HepG2 (cell line): ENCODE results near the gene PDE3B. TPM values are rescaled to one million over a fixed set of nuclear protein-coding genes. Genes with fewer than 3 reads are reported as not detected.

Experiments
- ATAC-seq: fragments of 200-7000 bp; cut with Tn5 transposase; 3 replicates; pipeline ENCODE4 v1.9.1; 2020; ENCODE audit warnings: mild to moderate bottlenecking, moderate library complexity
- BruUV-seq: library from RNA; stranded (reverse); fragments of 400-500 nt; replicated peaks from 2 replicates; lab custom pipeline; 2021; lab: Mats Ljungman, UMichigan
- CTCF ChIA-PET: fragments of 300-600 bp; formaldehyde crosslinking; extraction: SDS; loops from one replicate; lab custom pipeline; 2021; ENCODE audit warnings: low total read pairs, inconsistent platforms, low intra/inter-chr PET ratio; lab: Yijun Ruan, JAX
- POLR2A ChIA-PET: fragments of 350-600 bp; sonication (Branson Sonifier 250); formaldehyde crosslinking; loops from one replicate; lab custom pipeline; 2020; ENCODE audit warnings: antibody characterized with exemption, inconsistent platforms; lab: Yijun Ruan, JAX
- DNase-seq: peaks from one replicate; pipeline ENCODE4 v3.0.0-alpha.2; 2015; ENCODE audit warnings: low spot score
- FAIRE-seq: peaks from 3 replicates; lab custom pipeline; 2011; peaks lifted over from hg19 to GRCh38; lab: Jason Lieb, UNC
- H2AFZ ChIP-seq: one replicate; pipeline ENCODE4 v1.6.1; 2011; ENCODE audit warnings: low read length, inconsistent platforms
- H3K27ac ChIP-seq: fragments of 300-600 bp; 3 replicates; pipeline ENCODE4 v1.8.0; 2011; ENCODE audit warnings: mixed run types, mild to moderate bottlenecking, mixed read lengths, low read length, inconsistent platforms; ENCODE audit not compliant: insufficient read depth; ENCODE audit errors: extremely low read length
- H3K27me3 ChIP-seq, 2 experiments: fragments of 200-600 bp in 1 of 2; 2 replicates in 1 of 2; 3 replicates in 1 of 2; pipeline versions ENCODE4 v1.6.0 to v1.8.0; 2011; ENCODE audit warnings: low read length in 2 of 2, mild to moderate bottlenecking in 2 of 2, moderate library complexity in 2 of 2, inconsistent platforms in 1 of 2; ENCODE audit not compliant: insufficient read depth in 2 of 2, control insufficient read depth in 1 of 2
- H3K36me3 ChIP-seq, 2 experiments: fragments of 200-600 bp in 1 of 2; replicated peaks in 1 of 2; 2 replicates in 1 of 2; 3 replicates in 1 of 2; pipeline versions ENCODE4 v1.5.1 to v1.8.0; 2011; ENCODE audit warnings: low read length in 2 of 2, inconsistent platforms in 1 of 2; ENCODE audit not compliant: insufficient read depth in 2 of 2, control insufficient read depth in 1 of 2
- H3K4me1 ChIP-seq: 2 replicates; pipeline ENCODE4 v1.5.1; 2012; ENCODE audit warnings: low read length, inconsistent platforms; ENCODE audit not compliant: insufficient read depth
- H3K4me2 ChIP-seq: 2 replicates; pipeline ENCODE4 v1.6.0; 2011; ENCODE audit warnings: low read depth, low read length, inconsistent platforms
- H3K4me3 ChIP-seq, 3 experiments: fragments of 200-600 bp in 1 of 3; sonication (generic), shearing (Covaris generic) in 1 of 3; replicated peaks in 1 of 3; 2 replicates each; pipeline ENCODE4 v1.5.1; 2011 to 2016; ENCODE audit warnings: low read length in 3 of 3, inconsistent platforms in 2 of 3, low read depth in 2 of 3, mild to moderate bottlenecking in 2 of 3, control low read depth in 1 of 3, mixed read lengths in 1 of 3; ENCODE audit not compliant: insufficient read depth in 1 of 3
- H3K79me2 ChIP-seq: one replicate; pipeline ENCODE4 v1.6.1; 2011; ENCODE audit warnings: low read length, inconsistent platforms; ENCODE audit not compliant: insufficient read depth
- H3K9ac ChIP-seq: 2 replicates; pipeline ENCODE4 v1.6.0; 2011; ENCODE audit warnings: mild to moderate bottlenecking, low read depth, low read length, inconsistent platforms; ENCODE audit not compliant: insufficient read depth
- H3K9me3 ChIP-seq: 2 replicates; pipeline ENCODE4 v1.5.1; 2012; ENCODE audit warnings: mild to moderate bottlenecking, low read length
- H4K20me1 ChIP-seq: 2 replicates; pipeline ENCODE4 v1.6.0; 2011; ENCODE audit warnings: inconsistent platforms, mild to moderate bottlenecking, low read length, moderate library complexity; ENCODE audit not compliant: insufficient read depth
- ARHGAP35 ChIP-seq: sonication (generic); formaldehyde crosslinking; IDR thresholded peaks from 2 replicates; pipeline ENCODE4 v1.9.0; 2022; ENCODE audit warnings: mild to moderate bottlenecking, inconsistent platforms, moderate library complexity, missing genetic modification reagents, borderline replicate concordance
- KAT2B ChIP-seq: fragments of 150-350 bp; IDR thresholded peaks from 2 replicates; pipeline ENCODE4 v1.6.1; 2014; ENCODE audit warnings: low read depth, low read length, borderline replicate concordance
- MXD3 ChIP-seq: IDR thresholded peaks from 2 replicates; pipeline ENCODE4 v1.6.1; 2016; ENCODE audit warnings: mild to moderate bottlenecking, missing biosample characterization, missing genetic modification reagents
- MZF1 ChIP-seq: sonication (generic); formaldehyde crosslinking; IDR thresholded peaks from 2 replicates; pipeline ENCODE4 v1.8.1; 2023; ENCODE audit warnings: mild to moderate bottlenecking, missing genetic modification reagents, borderline replicate concordance
- NR2F2 ChIP-seq: IDR thresholded peaks from 2 replicates; pipeline ENCODE4 v1.6.1; 2012; ENCODE audit warnings: low read depth, inconsistent platforms, borderline replicate concordance
- TFE3 ChIP-seq: IDR thresholded peaks from 2 replicates; pipeline ENCODE4 v1.6.1; 2016
- ZNF350 ChIP-seq: sonication (generic); formaldehyde crosslinking; IDR thresholded peaks from 2 replicates; pipeline ENCODE4 v1.4.0; 2020; ENCODE audit warnings: mild to moderate bottlenecking, low read depth, missing genetic modification reagents, borderline replicate concordance
- ZSCAN20 ChIP-seq: sonication (generic); formaldehyde crosslinking; IDR thresholded peaks from 2 replicates; pipeline ENCODE4 v1.4.0; 2020; ENCODE audit warnings: missing genetic modification reagents, mild to moderate bottlenecking, borderline replicate concordance
- WGBS: methylation state at CpG from one replicate; pipeline ENCODE4 v1.1.6; 2017; ENCODE audit warnings: low lambda C conversion rate; 5-methylcytosine and 5-hydroxymethylcytosine counted together
- in situ Hi-C: cut with HindIII; loops from 2 replicates; pipeline ENCODE4 v1.10.0; 2017; ENCODE audit warnings: low pct_unique_long_range_greater_than_20kb; ENCODE audit not compliant: extremely low pct_ligation_motif_present
- intact Hi-C: fragments of 100-400 bp; cut with micrococcal nuclease; formaldehyde crosslinking; loops from one replicate; pipeline ENCODE4 v1.10.0; 2022; ENCODE audit not compliant: unreplicated experiment
- polyA plus RNA-seq, 8 experiments: library from polyadenylated mRNA; depleted of rRNA in 3 of 8; stranded (reverse) in 7 of 8; unstranded in 1 of 8; fragments of >200 nt; fragmentation: Illumina TruSeq in 4 of 8; extraction: Trizol in 4 of 8; gene quantifications; 2 replicates each; pipeline versions ENCODE4 v1.2.1 to v1.2.3, GENCODE V29; 2011 to 2016; ENCODE audit warnings: low read depth in 4 of 8, missing spikeins in 1 of 8, mixed read lengths in 1 of 8; ENCODE audit not compliant: insufficient read depth in 1 of 8
- total RNA-seq, 5 experiments: library from RNA; depleted of rRNA; stranded (reverse); fragments of >200 nt; fragmentation: Illumina TruSeq; extraction: Trizol; gene quantifications; 2 replicates each; pipeline ENCODE4 v1.2.3, GENCODE V29; 2016; ENCODE audit warnings: low read depth in 1 of 5
- TF ChIP-seq, protein P1 (sequence below): IDR thresholded peaks from 2 replicates; pipeline ENCODE4 v1.4.0; 2020; ENCODE audit warnings: mild to moderate bottlenecking, missing genetic modification reagents
- TF ChIP-seq, protein P2 (sequence below): sonication (generic); formaldehyde crosslinking; conservative IDR thresholded peaks from 2 replicates; pipeline ENCODE4 v1.8.0; 2022; ENCODE audit warnings: missing genetic modification reagents

The PDE3B gene
- total and polyA plus RNA-seq, 2 of the 13 experiments (the other 11 are each of a cell fraction or from before 2014, with no cell fraction given), result 14.1 to 26.5 TPM

DNA sequence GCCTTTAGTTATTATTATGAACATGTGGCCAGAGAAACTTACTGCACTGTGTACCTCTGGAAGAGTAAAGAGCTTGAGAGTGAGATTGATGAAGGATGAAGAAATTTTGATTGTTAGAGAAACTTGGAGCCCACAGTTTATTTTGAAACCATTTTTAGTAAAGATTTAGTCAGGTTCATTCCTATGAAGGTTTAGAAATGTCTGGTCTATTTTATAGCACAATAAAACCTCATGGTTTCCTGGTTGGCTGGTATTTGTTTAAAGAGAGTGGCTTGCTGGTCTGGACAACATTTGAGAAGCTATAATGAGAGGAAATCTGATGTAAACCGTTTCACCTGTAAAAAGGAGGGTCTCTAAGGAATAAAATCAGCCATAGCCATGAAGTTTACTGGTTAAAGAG is 8.8 kb upstream of the PDE3B start (continued):
- TF ChIP-seq, protein P1, sequence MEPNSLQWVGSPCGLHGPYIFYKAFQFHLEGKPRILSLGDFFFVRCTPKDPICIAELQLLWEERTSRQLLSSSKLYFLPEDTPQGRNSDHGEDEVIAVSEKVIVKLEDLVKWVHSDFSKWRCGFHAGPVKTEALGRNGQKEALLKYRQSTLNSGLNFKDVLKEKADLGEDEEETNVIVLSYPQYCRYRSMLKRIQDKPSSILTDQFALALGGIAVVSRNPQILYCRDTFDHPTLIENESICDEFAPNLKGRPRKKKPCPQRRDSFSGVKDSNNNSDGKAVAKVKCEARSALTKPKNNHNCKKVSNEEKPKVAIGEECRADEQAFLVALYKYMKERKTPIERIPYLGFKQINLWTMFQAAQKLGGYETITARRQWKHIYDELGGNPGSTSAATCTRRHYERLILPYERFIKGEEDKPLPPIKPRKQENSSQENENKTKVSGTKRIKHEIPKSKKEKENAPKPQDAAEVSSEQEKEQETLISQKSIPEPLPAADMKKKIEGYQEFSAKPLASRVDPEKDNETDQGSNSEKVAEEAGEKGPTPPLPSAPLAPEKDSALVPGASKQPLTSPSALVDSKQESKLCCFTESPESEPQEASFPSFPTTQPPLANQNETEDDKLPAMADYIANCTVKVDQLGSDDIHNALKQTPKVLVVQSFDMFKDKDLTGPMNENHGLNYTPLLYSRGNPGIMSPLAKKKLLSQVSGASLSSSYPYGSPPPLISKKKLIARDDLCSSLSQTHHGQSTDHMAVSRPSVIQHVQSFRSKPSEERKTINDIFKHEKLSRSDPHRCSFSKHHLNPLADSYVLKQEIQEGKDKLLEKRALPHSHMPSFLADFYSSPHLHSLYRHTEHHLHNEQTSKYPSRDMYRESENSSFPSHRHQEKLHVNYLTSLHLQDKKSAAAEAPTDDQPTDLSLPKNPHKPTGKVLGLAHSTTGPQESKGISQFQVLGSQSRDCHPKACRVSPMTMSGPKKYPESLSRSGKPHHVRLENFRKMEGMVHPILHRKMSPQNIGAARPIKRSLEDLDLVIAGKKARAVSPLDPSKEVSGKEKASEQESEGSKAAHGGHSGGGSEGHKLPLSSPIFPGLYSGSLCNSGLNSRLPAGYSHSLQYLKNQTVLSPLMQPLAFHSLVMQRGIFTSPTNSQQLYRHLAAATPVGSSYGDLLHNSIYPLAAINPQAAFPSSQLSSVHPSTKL (CRISPR knock-in tag), result no peak
- no peak for TF ChIP-seq ZNF350
- no peak for TF ChIP-seq NR2F2
- no peak for TF ChIP-seq ZSCAN20 (CRISPR knock-in tag)

- ChIA-PET POLR2A (no interaction called here), CTCF (no interaction called here)
- Histone ChIP-seq H3K27ac (no peak overlapping the region), H3K9ac (no peak overlapping the region), H3K36me3 (0 out of 5 replicates have a peak, but pooled peaks cover 0 to 4% of the 10 kb centered on the region in 2 experiments), H3K4me1 (peaks cover 13% of the 10 kb centered on the region), H3K79me2 (peaks cover 7% of the 10 kb centered on the region), H2AFZ (no peak overlapping the region), H3K4me3 (no peak overlapping the region), H3K4me2 (no peak overlapping the region), H3K9me3 (no peaks in the 10 kb centered on the region), H3K27me3 (no peaks in the 10 kb centered on the region), H4K20me1 (no peaks in the 10 kb centered on the region)
- no peak for FAIRE-seq
- WGBS, result 95% methylated on average over 1 of the region's 1 CpG
- in situ Hi-C loops, result loop anchor here (25.0 kb wide), 1 partner anchor 98 kb away; no protein-coding TSS in a partner anchor
- intact Hi-C loops, result loop anchor here (1.0 kb wide), 1 partner anchor 14 kb away; no protein-coding TSS in a partner anchor
- no peak for ATAC-seq
- TF ChIP-seq, protein P2, sequence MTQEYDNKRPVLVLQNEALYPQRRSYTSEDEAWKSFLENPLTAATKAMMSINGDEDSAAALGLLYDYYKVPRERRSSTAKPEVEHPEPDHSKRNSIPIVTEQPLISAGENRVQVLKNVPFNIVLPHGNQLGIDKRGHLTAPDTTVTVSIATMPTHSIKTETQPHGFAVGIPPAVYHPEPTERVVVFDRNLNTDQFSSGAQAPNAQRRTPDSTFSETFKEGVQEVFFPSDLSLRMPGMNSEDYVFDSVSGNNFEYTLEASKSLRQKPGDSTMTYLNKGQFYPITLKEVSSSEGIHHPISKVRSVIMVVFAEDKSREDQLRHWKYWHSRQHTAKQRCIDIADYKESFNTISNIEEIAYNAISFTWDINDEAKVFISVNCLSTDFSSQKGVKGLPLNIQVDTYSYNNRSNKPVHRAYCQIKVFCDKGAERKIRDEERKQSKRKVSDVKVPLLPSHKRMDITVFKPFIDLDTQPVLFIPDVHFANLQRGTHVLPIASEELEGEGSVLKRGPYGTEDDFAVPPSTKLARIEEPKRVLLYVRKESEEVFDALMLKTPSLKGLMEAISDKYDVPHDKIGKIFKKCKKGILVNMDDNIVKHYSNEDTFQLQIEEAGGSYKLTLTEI (CRISPR knock-in tag), result no peak
- TF ChIP-seq MZF1 (CRISPR knock-in tag) (no peak), ARHGAP35 (CRISPR knock-in tag) (no peak), MXD3 (CRISPR knock-in tag) (no peak), KAT2B (no peak), NR2F2 (no peak), TFE3 (CRISPR knock-in tag) (no peak)
- no peak for DNase-seq
- no TSS peak for BruUV-seq
These were observed 8.1 kb upstream of the PDE3B start for GRCh38 chr11:14635546-14635945.
